Astrocyte (in vitro differentiated cells and primary cell): Measurements from ENCODE around the gene SCN2A.

ENCODE experiments used
- CTCF ChIP-seq: IDR thresholded peaks from 2 replicates; pipeline ENCODE4 v1.5.1; 2011; ENCODE audit warnings: low read depth, mild to moderate bottlenecking, inconsistent platforms, low read length, moderate library complexity; ENCODE audit not compliant: insufficient read depth
- EZH2 ChIP-seq: IDR thresholded peaks from 2 replicates; pipeline ENCODE4 v1.6.1; 2012; ENCODE audit warnings: mild to moderate bottlenecking, low read length, inconsistent platforms; ENCODE audit not compliant: insufficient read depth

- TF ChIP-seq CTCF (no peak), EZH2 (no peak)
Measured at GRCh38 chr2:165240916-165241315, 1.7 kb downstream of the SCN2A start.
